HepG2 (cell line): ENCODE results near the gene ZNF274. TPM values are rescaled to one million over a fixed set of nuclear protein-coding genes. Genes with fewer than 3 reads are reported as not detected.

ENCODE experiments used
- ATM ChIP-seq: fragments of 450-650 bp; IDR thresholded peaks from 2 replicates; pipeline ENCODE4 v1.7.1; 2017; ENCODE audit warnings: mild to moderate bottlenecking, borderline replicate concordance
- CAMTA2 ChIP-seq: sonication (generic); formaldehyde crosslinking; IDR thresholded peaks from 2 replicates; pipeline ENCODE4 v1.4.0; 2020; ENCODE audit warnings: mild to moderate bottlenecking, missing genetic modification reagents, borderline replicate concordance
- CC2D1A ChIP-seq: sonication (generic); formaldehyde crosslinking; IDR thresholded peaks from 2 replicates; pipeline ENCODE4 v1.8.1; 2023; ENCODE audit warnings: mild to moderate bottlenecking, missing genetic modification reagents
- CREM ChIP-seq, 2 experiments: sonication (generic) in 1 of 2; formaldehyde crosslinking in 1 of 2; IDR thresholded peaks; 2 replicates each; pipeline versions ENCODE4 v1.4.0 to v1.6.1; 2016 to 2020; ENCODE audit warnings: antibody characterized with exemption in 1 of 2, mild to moderate bottlenecking in 1 of 2, missing genetic modification reagents in 1 of 2
- DPF2 ChIP-seq: sonication (generic); formaldehyde crosslinking; IDR thresholded peaks from 2 replicates; pipeline ENCODE4 v1.4.0; 2020; ENCODE audit warnings: mild to moderate bottlenecking, low read depth, missing genetic modification reagents, borderline replicate concordance
- KAT8 ChIP-seq: IDR thresholded peaks from 2 replicates; pipeline ENCODE4 v1.6.1; 2016; ENCODE audit warnings: missing genetic modification reagents, missing compliant biosample characterization
- KLF12 ChIP-seq: sonication (generic); formaldehyde crosslinking; IDR thresholded peaks from 2 replicates; pipeline ENCODE4 v1.4.0; 2020; ENCODE audit warnings: missing genetic modification reagents, borderline replicate concordance
- MZF1 ChIP-seq: sonication (generic); formaldehyde crosslinking; IDR thresholded peaks from 2 replicates; pipeline ENCODE4 v1.8.1; 2023; ENCODE audit warnings: mild to moderate bottlenecking, missing genetic modification reagents, borderline replicate concordance
- NCOA2 ChIP-seq: sonication (generic); formaldehyde crosslinking; IDR thresholded peaks from 2 replicates; pipeline ENCODE4 v1.8.0; 2022; ENCODE audit warnings: inconsistent platforms
- ONECUT2 ChIP-seq: sonication (generic); formaldehyde crosslinking; IDR thresholded peaks from 2 replicates; pipeline ENCODE4 v1.4.0; 2020; ENCODE audit warnings: missing genetic modification reagents
- RFXANK ChIP-seq: IDR thresholded peaks from 2 replicates; pipeline ENCODE4 v1.6.1; 2016
- ZBTB20 ChIP-seq: sonication (generic); formaldehyde crosslinking; IDR thresholded peaks from 2 replicates; pipeline ENCODE4 v1.8.1; 2023; ENCODE audit warnings: missing genetic modification reagents, low read depth, mild to moderate bottlenecking, borderline replicate concordance
- ZBTB21 ChIP-seq: sonication (generic); formaldehyde crosslinking; IDR thresholded peaks from 2 replicates; pipeline ENCODE4 v1.4.0; 2020; ENCODE audit warnings: missing genetic modification reagents
- ZNF138 ChIP-seq: sonication (generic); formaldehyde crosslinking; IDR thresholded peaks from 2 replicates; pipeline ENCODE4 v1.5.0; 2020; ENCODE audit warnings: mild to moderate bottlenecking, low read depth, missing genetic modification reagents
- ZNF33A ChIP-seq: sonication (generic); formaldehyde crosslinking; IDR thresholded peaks from 2 replicates; pipeline ENCODE4 v1.5.1; 2020; ENCODE audit warnings: missing genetic modification reagents, mild to moderate bottlenecking, moderate library complexity, borderline replicate concordance
- ZNF343 ChIP-seq: sonication (generic); formaldehyde crosslinking; IDR thresholded peaks from 2 replicates; pipeline ENCODE4 v1.4.0; 2020; ENCODE audit warnings: mild to moderate bottlenecking, missing genetic modification reagents
- ZNF556 ChIP-seq: sonication (generic); formaldehyde crosslinking; IDR thresholded peaks from 2 replicates; pipeline ENCODE4 v1.4.0; 2020; ENCODE audit warnings: mild to moderate bottlenecking, missing genetic modification reagents, borderline replicate concordance
- ZNF747 ChIP-seq: sonication (generic); formaldehyde crosslinking; IDR thresholded peaks from 2 replicates; pipeline ENCODE4 v1.8.1; 2023; ENCODE audit warnings: missing genetic modification reagents, mild to moderate bottlenecking, borderline replicate concordance
- ZSCAN20 ChIP-seq: sonication (generic); formaldehyde crosslinking; IDR thresholded peaks from 2 replicates; pipeline ENCODE4 v1.4.0; 2020; ENCODE audit warnings: missing genetic modification reagents, mild to moderate bottlenecking, borderline replicate concordance
- polyA plus RNA-seq, 8 experiments: library from polyadenylated mRNA; depleted of rRNA in 3 of 8; stranded (reverse) in 7 of 8; unstranded in 1 of 8; fragments of >200 nt; fragmentation: Illumina TruSeq in 4 of 8; extraction: Trizol in 4 of 8; gene quantifications; 2 replicates each; pipeline versions ENCODE4 v1.2.1 to v1.2.3, GENCODE V29; 2011 to 2016; ENCODE audit warnings: low read depth in 4 of 8, missing spikeins in 1 of 8, mixed read lengths in 1 of 8; ENCODE audit not compliant: insufficient read depth in 1 of 8
- total RNA-seq, 5 experiments: library from RNA; depleted of rRNA; stranded (reverse); fragments of >200 nt; fragmentation: Illumina TruSeq; extraction: Trizol; gene quantifications; 2 replicates each; pipeline ENCODE4 v1.2.3, GENCODE V29; 2016; ENCODE audit warnings: low read depth in 1 of 5
- TF ChIP-seq, protein P1 (sequence below): sonication (generic); formaldehyde crosslinking; IDR thresholded peaks from 2 replicates; pipeline ENCODE4 v1.5.1; 2020; ENCODE audit warnings: missing genetic modification reagents, mild to moderate bottlenecking, borderline replicate concordance
- TF ChIP-seq, protein P2 (sequence below): sonication (generic); formaldehyde crosslinking; IDR thresholded peaks from 2 replicates; pipeline ENCODE4 v1.4.0; 2020; ENCODE audit warnings: missing genetic modification reagents, mild to moderate bottlenecking, borderline replicate concordance
- TF ChIP-seq, protein P3 (sequence below): sonication (generic); formaldehyde crosslinking; IDR thresholded peaks from 2 replicates; pipeline ENCODE4 v1.4.0; 2020; ENCODE audit warnings: missing genetic modification reagents
- TF ChIP-seq, protein P4 (sequence below): sonication (generic); formaldehyde crosslinking; IDR thresholded peaks from 2 replicates; pipeline ENCODE4 v1.8.1; 2023; ENCODE audit warnings: mild to moderate bottlenecking, inconsistent platforms, moderate library complexity, missing genetic modification reagents, borderline replicate concordance

ZNF274 gene
- total and polyA plus RNA-seq, 2 of the 13 experiments (the other 11 are each of a cell fraction or from before 2014, with no cell fraction given), result 16.1 to 23.0 TPM

DNA sequence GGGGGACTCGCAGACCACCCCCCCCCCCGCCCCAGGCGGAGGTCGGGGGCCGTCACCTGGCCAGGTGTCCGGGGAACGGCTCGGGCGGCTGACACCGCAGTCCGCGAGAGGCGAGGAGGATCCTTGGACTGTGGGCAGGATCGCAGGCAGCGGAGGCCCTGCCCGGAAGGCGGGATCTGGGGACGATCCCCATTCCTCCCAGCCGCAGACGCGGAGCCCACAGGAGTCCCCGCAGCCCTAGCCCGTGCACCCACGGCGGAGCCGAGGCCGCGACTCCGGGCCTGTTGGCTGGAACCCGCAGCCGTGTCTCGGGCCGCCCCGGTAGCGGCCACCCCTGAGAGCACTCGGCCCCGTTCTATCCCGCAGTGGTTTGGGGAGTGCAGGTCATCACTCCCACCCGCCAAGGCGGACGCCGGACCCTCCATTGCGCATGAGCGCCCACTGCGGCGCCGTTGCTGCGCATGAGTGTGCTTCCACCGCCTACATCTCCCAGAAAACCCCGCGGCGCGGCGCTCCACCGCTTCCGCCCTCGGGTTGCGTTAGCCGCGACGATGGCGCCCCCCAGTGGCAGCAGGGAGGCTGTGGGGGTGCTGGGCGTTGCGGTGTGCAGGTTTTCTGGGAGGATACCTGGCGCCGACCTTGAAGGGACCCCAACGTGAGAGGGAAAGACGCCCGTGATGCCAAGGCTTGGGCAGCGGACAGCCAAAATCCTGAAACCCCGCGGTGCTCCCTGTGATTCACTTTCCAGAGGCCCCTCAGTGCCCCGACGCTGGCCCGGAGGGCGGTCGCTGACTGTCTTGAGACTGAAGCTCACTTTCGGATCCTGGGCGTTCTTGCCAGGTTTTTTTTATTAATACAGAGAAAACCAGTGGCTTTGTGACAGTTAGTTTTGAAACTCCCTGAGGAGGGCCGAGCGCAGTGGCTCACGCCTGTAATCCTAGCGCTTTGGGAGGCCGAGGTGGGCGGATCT, 27.9 kb upstream of the ZNF274 start (continued):
- no peak for TF ChIP-seq MZF1
- no peak for TF ChIP-seq ONECUT2 (CRISPR knock-in tag)
- 0 out of 2 replicates have a peak, but pooled peaks have one; percentile 43 for TF ChIP-seq RFXANK (CRISPR knock-in tag)
- TF ChIP-seq, protein P1, sequence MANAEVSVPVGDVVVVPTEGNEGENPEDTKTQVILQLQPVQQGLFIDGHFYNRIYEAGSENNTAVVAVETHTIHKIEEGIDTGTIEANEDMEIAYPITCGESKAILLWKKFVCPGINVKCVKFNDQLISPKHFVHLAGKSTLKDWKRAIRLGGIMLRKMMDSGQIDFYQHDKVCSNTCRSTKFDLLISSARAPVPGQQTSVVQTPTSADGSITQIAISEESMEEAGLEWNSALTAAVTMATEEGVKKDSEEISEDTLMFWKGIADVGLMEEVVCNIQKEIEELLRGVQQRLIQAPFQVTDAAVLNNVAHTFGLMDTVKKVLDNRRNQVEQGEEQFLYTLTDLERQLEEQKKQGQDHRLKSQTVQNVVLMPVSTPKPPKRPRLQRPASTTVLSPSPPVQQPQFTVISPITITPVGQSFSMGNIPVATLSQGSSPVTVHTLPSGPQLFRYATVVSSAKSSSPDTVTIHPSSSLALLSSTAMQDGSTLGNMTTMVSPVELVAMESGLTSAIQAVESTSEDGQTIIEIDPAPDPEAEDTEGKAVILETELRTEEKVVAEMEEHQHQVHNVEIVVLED (CRISPR knock-in tag), result peak; percentile 90
- TF ChIP-seq ZNF343 (CRISPR knock-in tag), result no peak
- no peak for TF ChIP-seq ZNF33A (CRISPR knock-in tag)
- TF ChIP-seq CREM (IDR thresholded peaks at IDR 0.05), result peak; percentile 78
- no peak for TF ChIP-seq CREM (CRISPR knock-in tag; IDR thresholded peaks at IDR 0.05)
- TF ChIP-seq, protein P2, sequence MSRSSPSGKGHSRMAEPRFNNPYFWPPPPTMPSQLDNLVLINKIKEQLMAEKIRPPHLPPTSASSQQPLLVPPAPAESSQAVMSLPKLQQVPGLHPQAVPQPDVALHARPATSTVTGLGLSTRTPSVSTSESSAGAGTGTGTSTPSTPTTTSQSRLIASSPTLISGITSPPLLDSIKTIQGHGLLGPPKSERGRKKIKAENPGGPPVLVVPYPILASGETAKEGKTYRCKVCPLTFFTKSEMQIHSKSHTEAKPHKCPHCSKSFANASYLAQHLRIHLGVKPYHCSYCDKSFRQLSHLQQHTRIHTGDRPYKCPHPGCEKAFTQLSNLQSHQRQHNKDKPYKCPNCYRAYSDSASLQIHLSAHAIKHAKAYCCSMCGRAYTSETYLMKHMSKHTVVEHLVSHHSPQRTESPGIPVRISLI (CRISPR knock-in tag), result peak; percentile 19; the same call in 1 of the 2 replicates
- no peak; the same call in 1 of the 2 replicates for TF ChIP-seq ZSCAN20 (CRISPR knock-in tag)
- no peak for TF ChIP-seq DPF2 (CRISPR knock-in tag)
- 0 out of 2 replicates have a peak, but pooled peaks have one; percentile 10 for TF ChIP-seq ZBTB20 (CRISPR knock-in tag)
- TF ChIP-seq CAMTA2 (CRISPR knock-in tag), result peak; percentile 93; the same call in 1 of the 2 replicates
- no peak for TF ChIP-seq CC2D1A (CRISPR knock-in tag)
- no peak for TF ChIP-seq KLF12 (CRISPR knock-in tag)
- no peak; the same call in 1 of the 2 replicates for TF ChIP-seq ZNF556 (CRISPR knock-in tag)
- TF ChIP-seq, protein P3, sequence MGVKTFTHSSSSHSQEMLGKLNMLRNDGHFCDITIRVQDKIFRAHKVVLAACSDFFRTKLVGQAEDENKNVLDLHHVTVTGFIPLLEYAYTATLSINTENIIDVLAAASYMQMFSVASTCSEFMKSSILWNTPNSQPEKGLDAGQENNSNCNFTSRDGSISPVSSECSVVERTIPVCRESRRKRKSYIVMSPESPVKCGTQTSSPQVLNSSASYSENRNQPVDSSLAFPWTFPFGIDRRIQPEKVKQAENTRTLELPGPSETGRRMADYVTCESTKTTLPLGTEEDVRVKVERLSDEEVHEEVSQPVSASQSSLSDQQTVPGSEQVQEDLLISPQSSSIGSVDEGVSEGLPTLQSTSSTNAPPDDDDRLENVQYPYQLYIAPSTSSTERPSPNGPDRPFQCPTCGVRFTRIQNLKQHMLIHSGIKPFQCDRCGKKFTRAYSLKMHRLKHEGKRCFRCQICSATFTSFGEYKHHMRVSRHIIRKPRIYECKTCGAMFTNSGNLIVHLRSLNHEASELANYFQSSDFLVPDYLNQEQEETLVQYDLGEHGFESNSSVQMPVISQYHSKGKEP (CRISPR knock-in tag), result no peak
- peak; percentile 90 for TF ChIP-seq KAT8 (CRISPR knock-in tag)
- TF ChIP-seq ZNF138 (CRISPR knock-in tag), result no peak
- no peak; the same call in 1 of the 2 replicates for TF ChIP-seq NCOA2
- no peak for TF ChIP-seq ATM
- TF ChIP-seq, protein P4, sequence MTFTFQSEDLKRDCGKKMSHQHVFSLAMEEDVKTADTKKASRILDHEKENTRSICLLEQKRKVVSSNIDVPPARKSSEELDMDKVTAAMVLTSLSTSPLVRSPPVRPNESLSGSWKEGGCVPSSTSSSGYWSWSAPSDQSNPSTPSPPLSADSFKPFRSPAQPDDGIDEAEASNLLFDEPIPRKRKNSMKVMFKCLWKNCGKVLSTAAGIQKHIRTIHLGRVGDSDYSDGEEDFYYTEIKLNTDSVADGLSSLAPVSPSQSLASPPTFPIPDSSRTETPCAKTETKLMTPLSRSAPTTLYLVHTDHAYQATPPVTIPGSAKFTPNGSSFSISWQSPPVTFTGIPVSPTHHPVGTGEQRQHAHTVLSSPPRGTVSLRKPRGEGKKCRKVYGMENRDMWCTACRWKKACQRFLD (CRISPR knock-in tag), result 0 out of 2 replicates have a peak, but pooled peaks have one; percentile 70
- no peak for TF ChIP-seq ZBTB21 (CRISPR knock-in tag)
- TF ChIP-seq ZNF747 (CRISPR knock-in tag), result peak; percentile 62; the same call in 1 of the 2 replicates
